ENCODE measurements around the gene PRSS1.
A peak's percentile ranks its signal among the peaks of the same experiment; 100 is the strongest.
"Not testable (repeated sequence)": the region's sequence is repeated elsewhere in the genome, so short reads cannot be mapped to it uniquely, and the experiment has no call there.

The PRSS1 gene

DNA sequence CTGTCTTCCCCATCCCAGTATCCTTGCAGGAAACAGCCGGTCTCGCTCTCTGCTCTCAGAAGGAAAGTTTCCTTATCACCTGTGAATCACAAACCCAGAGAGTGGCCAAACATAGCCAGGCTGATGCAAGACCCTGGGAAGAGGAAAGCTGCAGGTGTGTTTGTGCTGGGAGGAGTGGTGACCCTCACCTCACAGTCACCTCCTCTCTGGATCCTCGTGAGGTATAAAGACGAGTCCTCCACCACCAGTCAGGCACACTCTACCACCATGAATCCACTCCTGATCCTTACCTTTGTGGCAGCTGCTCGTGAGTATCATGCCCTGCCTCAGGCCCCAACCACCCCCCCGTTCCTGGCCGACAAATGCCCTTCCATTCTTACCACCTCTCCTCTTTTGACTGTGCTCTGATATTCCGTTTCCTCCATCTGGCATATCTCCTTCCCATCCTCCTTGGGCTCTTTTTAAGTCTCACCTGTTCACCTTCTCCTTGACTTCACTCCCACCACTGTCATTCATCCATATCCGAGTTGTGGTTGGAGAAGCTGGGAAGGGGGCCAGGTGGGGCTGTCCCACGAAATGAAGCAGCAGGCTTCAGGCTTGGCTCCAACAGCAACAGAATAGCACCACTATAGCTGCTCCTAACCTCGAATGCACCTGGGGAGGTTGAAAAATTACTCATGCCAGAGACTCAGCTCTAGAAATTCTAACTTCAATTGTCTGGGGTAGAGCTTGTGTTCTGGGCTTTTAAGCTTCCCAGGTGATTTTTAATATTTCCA lies at the start of gene PRSS1:
PRSS1 (plus strand) TSS at position 255 of the 776 bp plus-strand sequence; CDS start at position 268, 13 bp downstream.
- no peak for DNase-seq

DNA sequence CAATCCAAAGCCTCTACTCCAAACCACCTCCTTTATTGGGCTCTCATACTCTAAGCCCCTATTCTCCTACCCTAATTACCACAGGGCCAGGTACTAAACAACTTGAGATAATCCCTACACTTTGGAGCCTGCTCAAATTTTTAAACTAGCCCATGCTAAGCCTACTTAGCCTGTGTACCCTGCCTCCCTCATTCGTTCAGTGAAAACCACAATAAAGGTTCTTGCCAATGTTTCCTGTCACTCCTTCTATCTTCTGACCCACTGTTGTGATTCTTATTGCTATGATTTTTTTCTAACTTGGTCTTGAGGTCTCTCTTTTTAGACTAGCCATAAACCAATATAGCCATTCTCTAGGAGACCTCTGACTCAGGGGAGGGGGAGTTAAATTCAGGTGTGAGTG lies 48.3 kb upstream of the PRSS1 start:
- DNase-seq, result not testable (repeated sequence)

DNA sequence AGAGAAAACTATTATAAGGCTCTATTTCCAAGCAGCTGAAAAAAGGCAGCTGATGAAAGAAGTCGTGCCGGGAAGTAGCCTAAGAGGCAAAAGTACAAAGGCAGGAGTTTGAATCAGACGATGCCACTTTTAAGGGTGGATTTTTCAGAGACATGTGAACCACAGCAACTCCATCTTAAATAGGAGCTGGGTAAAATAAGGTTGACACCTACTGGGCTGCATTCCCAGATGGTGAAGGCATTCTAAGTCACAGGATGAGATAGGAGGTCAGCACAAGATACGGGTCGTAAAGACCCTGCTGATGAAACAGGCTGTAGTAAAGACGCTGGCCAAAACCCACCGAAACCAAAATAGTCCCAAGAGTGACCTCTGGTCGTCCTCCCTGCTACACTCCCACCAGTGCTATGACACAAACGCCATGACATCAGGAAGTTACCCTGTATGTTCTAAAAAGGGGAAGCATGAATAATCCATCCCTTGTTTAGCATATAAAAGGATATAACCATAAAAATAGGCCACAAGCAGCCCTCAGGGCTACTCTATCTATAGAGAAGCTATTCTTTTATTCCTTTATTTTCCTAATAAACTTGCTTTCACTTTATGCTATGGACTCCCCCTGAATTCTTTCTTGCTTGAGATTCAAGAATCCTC lies 45.5 kb upstream of the PRSS1 start:
- no peak for DNase-seq

DNA sequence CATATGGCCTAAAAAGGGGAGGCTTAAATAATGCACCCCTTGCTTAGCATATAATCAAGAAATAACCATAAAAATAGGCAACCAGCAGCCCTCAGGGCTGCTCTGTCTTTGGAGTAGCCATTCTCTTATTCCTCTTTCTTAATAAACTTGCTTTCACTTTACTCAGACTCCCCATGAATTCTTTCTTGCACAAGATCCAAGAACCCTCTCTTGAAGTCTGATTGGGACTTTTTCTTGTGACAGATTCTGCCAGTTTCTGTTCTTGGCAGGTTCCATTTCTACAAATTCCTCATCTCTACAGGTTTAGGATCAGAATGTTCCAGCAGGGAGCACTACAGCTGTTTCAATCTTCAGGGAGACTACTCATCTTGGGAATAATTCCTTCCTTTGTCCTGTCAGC lies 40.5 kb upstream of the PRSS1 start:
- DNase-seq, result not testable (repeated sequence)

DNA sequence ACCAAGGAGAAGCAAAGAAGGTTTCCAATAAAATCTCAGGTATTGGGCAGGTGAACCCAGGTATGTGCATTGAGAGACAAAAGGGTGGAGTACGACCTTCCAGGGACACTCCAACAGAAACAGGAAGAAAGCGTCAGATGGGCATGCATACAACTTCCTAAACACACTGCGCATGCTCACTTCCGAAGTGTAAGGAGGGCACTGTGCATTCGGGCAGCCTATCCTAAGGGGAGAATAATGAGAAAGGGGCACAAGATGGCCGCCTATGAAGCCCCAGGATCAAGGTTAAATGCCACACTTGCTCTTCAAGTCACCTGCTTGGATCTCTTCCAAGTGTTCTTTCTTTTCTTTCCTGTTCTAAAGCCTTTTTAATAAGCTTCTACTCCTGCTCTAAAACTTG lies 39.4 kb upstream of the PRSS1 start:
- no peak for DNase-seq

DNA sequence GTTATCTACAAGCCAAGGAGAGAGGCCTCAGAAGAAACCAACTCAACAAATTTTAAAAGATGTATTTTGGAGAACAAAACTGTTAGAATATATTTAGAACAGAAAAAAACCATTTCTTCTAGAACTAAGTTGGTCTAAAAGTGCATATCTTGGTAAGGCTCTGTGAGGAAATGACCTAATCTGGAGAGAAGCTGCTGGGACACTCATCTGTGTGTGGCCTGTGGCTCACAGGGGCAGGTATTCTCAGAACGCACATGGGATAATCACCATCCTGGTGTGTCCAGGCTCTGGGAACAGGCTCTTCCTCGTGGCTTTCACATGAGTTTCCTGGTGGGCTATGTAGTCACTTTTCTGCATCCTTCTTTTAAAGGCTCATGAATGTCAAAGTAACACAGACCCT lies 38.1 kb upstream of the PRSS1 start:
- no peak for DNase-seq

DNA sequence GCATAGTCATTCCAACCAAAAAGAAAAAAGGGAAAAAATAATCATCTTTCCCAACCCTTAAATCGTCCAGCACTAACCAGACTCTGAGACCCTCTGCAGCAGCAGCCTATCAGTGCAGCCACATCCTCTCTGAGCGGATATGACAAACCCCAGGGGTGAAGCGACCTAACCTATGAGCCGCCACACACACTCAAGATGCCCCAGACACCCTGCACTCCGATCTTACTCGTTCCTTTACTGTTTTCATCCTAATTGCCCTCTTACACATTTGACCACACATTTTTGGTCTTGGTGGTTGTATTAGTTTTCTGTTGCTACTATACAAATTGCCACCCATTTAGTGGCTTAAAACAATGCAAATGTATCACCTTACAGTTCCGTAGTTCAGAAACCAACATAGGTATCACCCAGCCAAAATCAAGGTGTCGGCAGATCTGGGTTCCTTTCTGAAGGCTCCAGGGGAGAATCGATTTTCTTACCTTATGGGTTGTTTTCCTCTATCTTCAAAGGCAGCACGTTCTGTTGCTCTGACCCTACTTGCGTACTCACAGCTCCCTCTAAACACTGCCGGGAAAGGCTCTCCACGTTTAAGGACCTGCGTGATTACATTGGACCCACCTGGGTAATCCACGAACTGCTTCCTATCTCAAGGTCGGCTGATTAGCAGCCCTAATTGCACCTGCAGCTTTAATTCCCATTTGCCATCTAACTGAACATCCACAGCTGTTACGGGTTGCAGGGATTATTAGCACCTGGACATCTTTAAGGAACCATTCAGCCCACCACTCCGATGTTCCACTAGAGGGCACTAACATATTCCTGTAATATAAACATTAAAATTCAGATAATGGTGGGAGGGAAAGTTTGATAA lies 37.3 kb upstream of the PRSS1 start:
- DNase-seq, result peak; percentile 80

DNA sequence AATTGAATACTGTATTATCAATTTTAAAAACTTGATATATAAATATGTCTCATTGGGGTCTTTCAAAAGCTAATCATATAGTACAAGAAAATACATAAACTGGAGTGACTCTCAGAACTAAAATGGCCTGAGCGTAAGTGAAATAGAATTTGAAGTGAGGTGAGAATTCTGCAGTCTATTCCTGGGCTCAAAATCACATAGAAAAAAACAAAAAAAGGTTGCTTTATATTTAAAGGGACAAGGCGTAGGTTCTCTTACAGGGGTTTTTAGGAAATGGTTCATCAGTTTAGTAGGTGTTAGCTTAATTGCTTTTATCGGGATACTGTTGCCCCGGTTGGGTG lies 36.7 kb upstream of the PRSS1 start:
- no peak for DNase-seq

DNA sequence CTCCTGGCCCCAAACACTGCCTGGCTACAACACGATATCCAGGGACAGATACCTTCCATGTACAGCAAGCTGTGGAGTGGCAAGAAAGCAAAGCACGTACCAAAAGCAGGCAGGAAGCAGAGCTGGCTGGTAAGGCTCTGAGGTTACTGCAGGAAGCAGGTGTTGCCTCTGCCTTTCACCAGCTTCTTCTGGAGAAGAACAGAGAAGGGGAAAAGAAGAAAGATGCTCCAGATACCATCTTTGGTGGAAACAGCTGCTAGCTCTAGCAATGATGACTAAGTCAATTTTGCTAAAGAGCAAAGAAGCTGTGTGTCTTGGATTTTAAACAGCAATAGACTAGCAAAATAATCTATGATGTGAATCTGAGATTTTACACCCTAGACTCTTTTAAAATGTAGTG lies 34.9 kb upstream of the PRSS1 start:
- no peak for DNase-seq

DNA sequence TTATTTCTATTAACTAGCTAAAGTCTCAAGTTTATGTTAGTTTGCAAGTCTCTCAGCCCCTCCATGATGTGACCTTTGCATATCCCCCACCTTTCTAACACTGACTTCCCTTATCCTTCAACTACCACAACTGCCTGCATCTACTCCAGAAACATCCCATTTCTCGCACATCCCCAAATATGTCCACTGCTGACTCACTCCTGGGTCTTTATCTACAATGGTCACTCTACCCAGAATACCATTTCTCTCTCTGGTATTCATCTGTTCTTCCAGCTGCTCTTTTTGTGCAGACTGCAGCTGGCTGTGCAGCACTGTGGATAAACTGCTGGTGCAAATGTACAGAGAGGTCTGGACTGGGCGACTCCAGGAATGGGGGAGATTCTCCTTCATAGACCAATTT lies 32.7 kb upstream of the PRSS1 start:
- DNase-seq, result no peak

DNA sequence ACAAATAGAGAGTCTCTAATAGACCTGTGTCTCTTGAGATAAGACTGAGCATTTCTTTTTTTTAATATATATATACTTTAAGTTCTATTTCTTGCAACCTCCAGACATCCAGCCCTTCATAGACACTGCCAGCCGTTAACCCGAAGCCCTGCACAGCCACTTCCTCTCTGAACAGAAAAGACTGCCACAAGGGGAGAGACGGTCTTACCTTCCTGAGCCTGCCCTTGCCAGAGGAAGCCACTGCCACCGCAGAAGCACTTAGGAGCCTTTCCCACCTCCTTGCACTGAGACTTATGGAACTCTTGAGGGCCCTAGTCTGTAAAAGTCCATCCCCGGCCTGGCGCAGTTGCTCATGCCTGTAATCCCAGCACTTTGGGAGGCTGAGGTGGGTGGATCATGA lies 31.8 kb upstream of the PRSS1 start:
- DNase-seq, result no peak

DNA sequence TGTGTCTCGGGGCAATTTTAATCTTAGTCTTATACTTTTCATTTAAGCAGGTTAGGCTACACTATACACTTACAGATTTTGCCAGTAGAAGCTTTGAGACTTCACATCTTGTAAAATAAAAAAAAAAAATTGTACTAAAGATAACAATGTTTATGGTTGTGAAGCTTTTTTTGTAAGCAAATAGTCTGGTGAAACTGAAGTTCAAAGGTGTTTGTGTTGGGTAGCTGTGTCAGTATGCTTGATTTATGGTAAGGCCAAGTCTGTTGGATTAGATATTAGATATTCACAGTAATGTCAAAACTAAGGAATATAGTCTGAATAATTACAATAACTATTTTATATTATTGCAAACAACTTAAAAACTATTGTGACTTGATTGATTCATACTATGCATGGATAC lies 31.0 kb upstream of the PRSS1 start:
- DNase-seq, result no peak

DNA sequence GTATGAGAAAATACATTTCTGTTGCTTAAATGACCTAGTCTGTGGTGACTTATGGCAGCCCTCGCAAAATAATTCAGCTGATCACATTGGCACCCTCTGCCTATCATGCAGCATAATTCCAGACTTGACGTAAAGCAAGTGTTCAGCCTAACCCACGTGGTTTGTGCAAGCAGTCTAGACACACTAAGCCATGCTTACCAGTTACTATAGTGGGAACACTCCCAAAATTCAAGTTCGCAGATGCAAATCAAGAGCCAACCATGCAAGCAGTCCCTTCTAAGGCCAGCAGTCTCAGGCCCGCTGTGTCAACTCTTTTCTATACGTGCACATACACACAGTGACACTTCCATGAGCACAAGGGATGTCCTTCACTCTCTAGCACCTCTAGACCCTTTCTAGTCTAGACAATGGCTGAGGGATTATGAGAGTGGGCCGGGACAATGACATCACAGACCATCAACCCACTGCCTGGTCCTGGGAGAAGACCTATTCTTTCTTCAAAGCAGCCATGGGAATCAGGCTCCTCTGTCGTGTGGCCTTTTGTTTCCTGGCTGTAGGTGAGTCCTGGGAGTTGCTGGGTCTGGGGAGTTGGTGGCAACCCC lies 29.0 kb upstream of the PRSS1 start:
- no peak for DNase-seq

DNA sequence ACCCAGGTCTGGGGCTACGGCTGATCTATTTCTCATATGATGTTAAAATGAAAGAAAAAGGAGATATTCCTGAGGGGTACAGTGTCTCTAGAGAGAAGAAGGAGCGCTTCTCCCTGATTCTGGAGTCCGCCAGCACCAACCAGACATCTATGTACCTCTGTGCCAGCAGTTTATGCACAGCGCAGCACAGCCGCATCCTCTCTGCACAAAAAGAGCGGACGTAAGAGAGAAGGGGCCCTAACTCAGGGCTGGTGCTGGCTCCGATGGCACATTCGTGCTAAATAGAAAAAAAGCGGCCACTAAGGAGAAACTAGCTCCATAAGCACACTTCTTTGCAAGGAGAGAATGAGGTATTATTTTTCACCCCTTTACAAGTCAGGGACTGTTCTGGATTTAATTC lies 28.3 kb upstream of the PRSS1 start:
- no peak for DNase-seq

DNA sequence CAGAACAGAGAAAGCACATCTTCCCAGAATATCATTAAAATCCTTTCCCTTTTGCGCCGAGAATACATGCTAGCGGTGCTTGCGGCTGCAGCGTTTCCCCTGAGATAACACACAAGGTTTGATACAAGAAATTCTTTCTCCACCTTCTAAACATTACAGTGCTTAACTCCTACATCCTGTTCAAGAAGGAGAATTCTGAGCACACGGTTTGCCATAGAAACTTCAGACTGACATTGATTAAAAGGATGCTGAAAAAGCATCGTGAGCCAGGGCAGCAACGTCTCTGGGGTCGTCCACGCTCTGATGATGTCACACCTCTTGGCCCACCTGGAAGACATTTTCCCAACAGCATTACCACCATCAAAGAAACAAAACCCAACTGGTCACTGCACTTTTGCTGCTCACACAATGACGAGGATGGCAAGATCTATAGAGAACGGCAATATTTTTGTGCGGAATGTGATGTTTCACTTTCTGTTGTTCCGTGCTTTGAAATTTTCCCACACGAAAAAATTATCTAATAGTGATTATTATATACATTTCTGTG lies 27.0 kb upstream of the PRSS1 start:
- no peak for DNase-seq

DNA sequence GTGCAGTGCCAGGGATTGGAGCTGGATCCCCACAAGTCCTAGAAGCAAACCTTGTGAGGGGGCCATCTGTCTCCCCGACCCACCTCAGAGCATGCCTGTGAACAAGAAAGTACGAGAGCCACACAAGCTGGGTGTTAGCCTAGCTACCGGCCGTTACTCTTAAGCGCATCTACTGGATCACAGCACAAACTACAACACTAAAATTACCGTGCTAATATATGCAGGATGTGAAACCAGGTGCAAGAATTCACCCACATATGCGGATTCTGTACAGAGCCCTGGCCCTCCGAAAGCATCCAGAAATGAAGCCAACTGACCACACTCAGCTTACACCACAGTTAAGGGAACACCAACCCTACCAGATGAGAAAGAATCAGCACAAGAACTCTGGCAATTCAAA lies 16.0 kb upstream of the PRSS1 start:
- DNase-seq, result no peak

DNA sequence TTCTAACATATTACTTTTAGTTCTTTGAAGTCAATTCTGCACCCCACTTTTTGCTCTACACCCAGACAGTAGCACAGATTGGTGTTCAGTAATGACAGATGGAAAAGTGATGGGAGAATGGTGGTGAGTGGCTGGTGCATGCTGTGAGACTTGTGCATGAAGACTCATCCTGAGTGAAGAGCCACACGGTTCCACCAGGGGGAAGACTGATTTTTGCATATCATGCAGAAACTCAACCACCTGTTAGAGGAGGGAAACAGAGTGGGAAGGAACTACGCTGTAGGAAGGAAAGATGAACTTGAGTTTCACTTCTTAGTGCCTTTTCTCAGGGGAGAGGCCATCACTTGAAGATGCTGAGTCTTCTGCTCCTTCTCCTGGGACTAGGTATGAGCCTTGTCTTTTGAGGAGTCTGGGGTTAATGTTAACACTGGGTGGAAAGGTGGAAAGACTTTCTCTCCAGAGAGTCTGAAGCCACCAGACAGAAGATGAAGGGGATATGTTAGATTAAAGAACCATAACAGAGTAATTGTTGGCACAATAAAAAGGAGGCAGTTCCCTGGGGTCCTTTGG lies 9.3 kb upstream of the PRSS1 start:
- DNase-seq, result no peak

DNA sequence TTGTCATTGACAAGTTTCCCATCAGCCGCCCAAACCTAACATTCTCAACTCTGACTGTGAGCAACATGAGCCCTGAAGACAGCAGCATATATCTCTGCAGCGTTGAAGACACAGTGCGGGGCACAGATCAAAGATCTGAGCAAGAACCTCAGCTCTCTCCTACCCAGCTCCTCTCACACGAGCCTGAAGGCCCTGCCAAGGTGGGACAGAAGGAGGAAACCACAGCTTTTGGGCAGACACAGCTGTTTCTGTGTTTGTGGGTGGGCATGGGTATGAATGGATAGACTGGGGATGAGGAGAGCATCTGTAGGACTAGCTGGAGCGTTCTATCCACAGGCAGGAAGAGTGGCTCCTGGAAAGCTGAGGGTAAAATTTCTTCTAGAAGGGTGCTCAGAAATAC lies 8.5 kb upstream of the PRSS1 start:
- no peak for DNase-seq

DNA sequence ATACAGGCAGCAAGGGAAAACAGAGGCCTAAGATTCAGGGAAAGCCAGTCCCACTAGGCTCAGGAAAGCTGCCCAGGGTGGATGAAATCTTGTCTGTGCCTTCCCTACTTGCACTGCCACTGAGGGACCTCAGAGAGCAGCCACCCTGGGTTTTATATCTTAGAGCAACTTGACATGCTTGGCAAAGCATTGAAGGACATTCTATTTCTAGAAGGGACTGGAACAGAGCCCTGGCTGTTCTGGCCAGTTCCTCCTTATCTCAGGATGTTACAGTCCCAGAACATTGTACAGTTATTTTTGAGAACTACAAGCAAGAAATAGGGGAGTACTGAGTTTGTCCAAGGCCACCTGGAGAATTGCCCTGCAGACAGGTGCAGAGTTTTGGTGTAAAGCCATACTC lies 7.3 kb upstream of the PRSS1 start:
- DNase-seq, result not testable (repeated sequence)

DNA sequence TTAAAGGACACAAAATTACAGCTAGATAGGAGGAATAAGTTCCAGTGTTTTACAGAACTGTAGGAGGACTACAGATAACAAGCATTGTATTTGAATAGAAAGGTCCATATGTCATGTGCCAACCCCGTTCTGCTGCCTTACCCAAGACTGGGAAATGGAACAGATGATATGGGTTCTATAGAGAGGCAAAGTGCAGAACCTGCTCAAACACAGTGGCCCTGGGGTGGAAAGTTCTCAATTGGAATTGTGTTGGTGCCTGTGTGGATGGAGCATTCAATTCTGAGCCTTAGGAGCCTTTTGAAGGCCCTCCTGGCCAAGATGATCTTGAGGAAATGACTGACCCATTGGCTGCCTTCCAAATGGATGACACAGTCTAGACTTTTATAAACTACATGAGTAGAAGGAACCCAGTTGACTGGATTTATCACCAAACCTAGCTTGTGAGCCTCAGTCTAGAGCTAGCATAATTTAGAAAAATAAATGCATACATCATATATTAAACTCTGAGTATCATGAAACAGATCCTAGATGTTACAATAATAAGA lies 4.1 kb upstream of the PRSS1 start:
- no peak for DNase-seq

DNA sequence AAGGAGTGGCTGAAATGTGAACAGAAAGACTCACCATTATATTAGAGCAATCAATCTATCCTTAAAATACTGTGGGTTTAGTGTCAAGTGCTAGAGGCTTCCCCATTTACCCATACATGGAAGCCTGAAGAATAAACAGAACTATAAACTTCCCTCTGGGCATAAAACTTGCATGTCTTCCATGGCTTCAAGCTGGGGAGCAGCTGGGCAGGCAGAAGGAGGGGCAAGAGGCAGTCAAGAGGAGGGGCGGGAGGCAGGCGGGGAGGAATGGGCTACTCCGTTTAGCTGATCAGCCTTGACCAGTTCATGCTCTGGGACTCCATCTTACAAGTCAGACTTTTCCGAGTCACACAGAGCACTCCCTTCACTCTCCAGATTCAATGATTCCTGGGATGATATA lies 3.5 kb upstream of the PRSS1 start:
- no peak for DNase-seq

DNA sequence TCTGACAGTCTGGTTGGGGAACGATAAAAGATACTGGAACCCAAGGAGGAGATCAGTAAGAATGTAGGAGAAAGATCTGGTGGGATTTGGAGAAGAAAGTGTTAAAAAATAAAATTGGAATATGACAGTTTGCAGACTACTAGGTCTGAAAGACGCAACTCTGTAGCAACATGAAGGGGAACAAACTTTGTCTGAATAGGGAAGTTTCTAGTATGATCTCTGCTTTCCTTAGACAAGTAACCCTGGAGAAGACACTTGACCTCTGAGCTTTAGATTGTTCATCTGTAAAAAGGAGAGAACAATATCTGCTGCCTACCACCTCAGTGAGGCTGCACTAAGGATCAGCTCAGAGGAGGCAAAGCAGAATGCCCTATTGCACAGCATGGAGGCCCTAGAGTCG lies 3.0 kb upstream of the PRSS1 start:
- DNase-seq, result no peak

DNA sequence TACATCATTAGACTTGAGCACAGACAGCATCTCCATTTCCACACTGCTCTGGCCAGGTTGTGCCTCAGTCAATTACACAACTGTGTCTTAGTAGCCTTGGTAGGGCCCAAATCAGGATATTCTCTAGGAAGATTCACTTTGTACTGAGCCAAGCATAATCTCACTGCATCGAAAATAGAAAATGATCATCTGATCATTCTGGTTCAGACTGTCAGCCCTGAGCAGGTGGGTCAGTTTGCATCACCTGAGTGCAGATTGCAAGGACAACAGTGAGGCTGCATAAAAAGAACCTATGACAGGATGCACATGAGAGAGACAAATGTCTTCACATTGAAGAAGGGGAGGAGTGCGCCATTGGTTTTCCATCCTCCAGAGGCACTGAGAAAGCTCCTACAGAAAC lies 862 bp upstream of the PRSS1 start:
- not testable (repeated sequence) for DNase-seq

Measured in NCI-H1105 (cell line).